ENCODE measurements around the gene LLGL2.

DNA sequence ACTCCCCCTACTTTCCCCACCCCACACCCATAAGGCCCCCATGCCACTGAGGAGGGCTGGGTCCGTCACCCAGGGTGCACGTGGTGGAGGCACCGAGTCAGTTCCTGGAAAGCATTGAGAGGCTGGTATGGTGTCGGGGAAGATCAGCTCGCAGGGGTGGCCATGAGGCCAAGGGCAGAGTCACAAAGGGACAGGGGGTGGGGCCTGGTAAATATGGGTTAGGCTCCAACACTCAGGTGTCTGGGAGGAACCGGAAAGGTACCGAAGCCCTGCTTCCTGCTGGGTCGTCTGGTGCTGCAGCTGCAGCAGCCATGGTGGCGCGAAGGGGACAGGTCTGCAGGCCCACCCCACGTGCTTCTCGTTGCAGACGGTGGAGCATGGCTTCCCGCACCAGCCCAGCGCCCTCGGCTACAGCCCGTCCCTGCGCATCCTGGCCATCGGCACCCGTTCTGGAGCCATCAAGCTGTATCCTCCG lies 30.2 kb downstream of the LLGL2 start:
- TF ChIP-seq, protein P1, sequence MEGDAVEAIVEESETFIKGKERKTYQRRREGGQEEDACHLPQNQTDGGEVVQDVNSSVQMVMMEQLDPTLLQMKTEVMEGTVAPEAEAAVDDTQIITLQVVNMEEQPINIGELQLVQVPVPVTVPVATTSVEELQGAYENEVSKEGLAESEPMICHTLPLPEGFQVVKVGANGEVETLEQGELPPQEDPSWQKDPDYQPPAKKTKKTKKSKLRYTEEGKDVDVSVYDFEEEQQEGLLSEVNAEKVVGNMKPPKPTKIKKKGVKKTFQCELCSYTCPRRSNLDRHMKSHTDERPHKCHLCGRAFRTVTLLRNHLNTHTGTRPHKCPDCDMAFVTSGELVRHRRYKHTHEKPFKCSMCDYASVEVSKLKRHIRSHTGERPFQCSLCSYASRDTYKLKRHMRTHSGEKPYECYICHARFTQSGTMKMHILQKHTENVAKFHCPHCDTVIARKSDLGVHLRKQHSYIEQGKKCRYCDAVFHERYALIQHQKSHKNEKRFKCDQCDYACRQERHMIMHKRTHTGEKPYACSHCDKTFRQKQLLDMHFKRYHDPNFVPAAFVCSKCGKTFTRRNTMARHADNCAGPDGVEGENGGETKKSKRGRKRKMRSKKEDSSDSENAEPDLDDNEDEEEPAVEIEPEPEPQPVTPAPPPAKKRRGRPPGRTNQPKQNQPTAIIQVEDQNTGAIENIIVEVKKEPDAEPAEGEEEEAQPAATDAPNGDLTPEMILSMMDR (IDR thresholded peaks at IDR 0.05; ENCODE audit: low read depth, low read length, poor library complexity, severe bottlenecking), result no peak
- no peak for TF ChIP-seq EZH2phosphoT487 (IDR thresholded peaks at IDR 0.05; ENCODE audit: borderline replicate concordance, low read length)
